Measurements from ENCODE around the gene C1orf159.
"Not testable (repeated sequence)": the region's sequence is repeated elsewhere in the genome, so short reads cannot be mapped to it uniquely, and the experiment has no call there.

The C1orf159 gene

GRCh38 chr1:1156140-1157032 lies 40.5 kb upstream of the C1orf159 start:
- TF ChIP-seq REST (IDR thresholded peaks at IDR 0.05; ENCODE audit: insufficient replicate concordance, low read depth) (no peak), GABPA (IDR thresholded peaks at IDR 0.05; ENCODE audit: low read depth) (no peak), CTCF (IDR thresholded peaks at IDR 0.05; ENCODE audit: insufficient read depth, low read length) (no peak)
- Histone ChIP-seq H3K27ac (replicated peaks) (no peak overlapping the region), H3K27me3 (ENCODE audit: insufficient read depth, poor library complexity, severe bottlenecking) (no peaks in the 10 kb centered on the region), H3K4me3 (replicated peaks; ENCODE audit: insufficient read depth, low read length) (no peak overlapping the region)
- no peak for DNase-seq (ENCODE audit: low read depth in 1 of 2, low spot score in 1 of 2)

- Histone ChIP-seq H3K27ac (replicated peaks) (no peak overlapping the region), H3K4me3 (replicated peaks; ENCODE audit: insufficient read depth, low read length) (no peak overlapping the region), H3K27me3 (ENCODE audit: insufficient read depth, poor library complexity, severe bottlenecking) (no peaks in the 10 kb centered on the region)
- no peak for TF ChIP-seq POLR2AphosphoS5 (IDR thresholded peaks at IDR 0.05; ENCODE audit: low read depth)
- no peak for TF ChIP-seq SPI1 (IDR thresholded peaks at IDR 0.05; ENCODE audit: borderline replicate concordance, low read depth)
- no peak for TF ChIP-seq REST (IDR thresholded peaks at IDR 0.05; ENCODE audit: insufficient replicate concordance, low read depth)
- DNase-seq (ENCODE audit: low read depth in 1 of 2, low spot score in 1 of 2) = no peak
Observed at GRCh38 chr1:1155258-1155657, 39.4 kb upstream of the C1orf159 start.

GRCh38 chr1:1153874-1154273 lies 38.0 kb upstream of the C1orf159 start:
- DNase-seq (ENCODE audit: low read depth in 1 of 2, low spot score in 1 of 2) = no peak
- no peak for TF ChIP-seq GABPA (IDR thresholded peaks at IDR 0.05; ENCODE audit: low read depth)
- TF ChIP-seq POLR2AphosphoS5 (IDR thresholded peaks at IDR 0.05; ENCODE audit: low read depth) = no peak
- no peak for TF ChIP-seq CTCF (IDR thresholded peaks at IDR 0.05; ENCODE audit: insufficient read depth, low read length)
- no peak for TF ChIP-seq REST (IDR thresholded peaks at IDR 0.05; ENCODE audit: insufficient replicate concordance, low read depth)
- no peak for TF ChIP-seq SPI1 (IDR thresholded peaks at IDR 0.05; ENCODE audit: borderline replicate concordance, low read depth)
- H3K4me3 ChIP-seq (replicated peaks; ENCODE audit: insufficient read depth, low read length) = no peak overlapping the region
- H3K27me3 ChIP-seq (ENCODE audit: insufficient read depth, poor library complexity, severe bottlenecking) = no peaks in the 10 kb centered on the region
- H3K27ac ChIP-seq (replicated peaks) = no peak overlapping the region

- not testable (repeated sequence) for H3K27ac ChIP-seq (replicated peaks); H3K4me3 ChIP-seq (replicated peaks; ENCODE audit: insufficient read depth, low read length); DNase-seq (ENCODE audit: low read depth in 1 of 2, low spot score in 1 of 2); H3K27me3 ChIP-seq (ENCODE audit: insufficient read depth, poor library complexity, severe bottlenecking)
Observed at GRCh38 chr1:1153215-1153614, 37.3 kb upstream of the C1orf159 start.

DNA sequence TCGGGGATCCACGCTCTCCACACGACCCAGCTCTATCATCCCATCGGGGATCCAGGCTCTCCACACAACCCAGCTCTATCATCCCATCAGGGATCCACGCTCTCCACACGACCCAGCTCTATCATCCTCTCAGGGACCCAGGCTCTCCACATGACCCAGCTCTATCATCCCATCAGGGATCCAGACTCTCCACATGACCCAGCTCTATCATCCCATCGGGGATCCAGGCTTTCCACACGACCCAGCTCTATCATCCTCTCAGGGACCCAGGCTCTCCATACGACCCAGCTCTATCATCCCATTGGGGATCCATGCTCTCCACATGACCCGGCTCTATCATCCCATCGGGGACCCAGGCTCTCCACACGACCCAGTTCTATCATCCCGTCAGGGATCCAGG lies 36.5 kb upstream of the C1orf159 start:
- not testable (repeated sequence) for H3K4me3 ChIP-seq (replicated peaks; ENCODE audit: insufficient read depth, low read length); H3K27ac ChIP-seq (replicated peaks); H3K27me3 ChIP-seq (ENCODE audit: insufficient read depth, poor library complexity, severe bottlenecking); DNase-seq (ENCODE audit: low read depth in 1 of 2, low spot score in 1 of 2)
